Body of pancreas (tissue), 4 donors: ENCODE measurements around the gene WIPF2. TPM values are rescaled to one million over a fixed set of nuclear protein-coding genes. Genes with fewer than 3 reads are reported as not detected.

Source experiments
- ATAC-seq: fragments of 150-250 bp; one replicate; pipeline ENCODE4 v1.9.1; 2016
- DNase-seq, 4 donors: peaks; one replicate each; pipeline ENCODE4 v3.0.0-alpha.2; 2019
- H3K27ac ChIP-seq, 4 donors: fragments of 200-600 bp; sonication (generic); 1 replicate in 3 of 4; 2 replicates in 1 of 4; pipeline versions ENCODE4 v1.5.1 to v1.6.1; 2016 to 2019; ENCODE audit warnings: mild to moderate bottlenecking in 1 of 4, mixed read lengths in 1 of 4, moderate library complexity in 1 of 4
- H3K27me3 ChIP-seq, 2 donors: fragments of 200-600 bp; sonication (generic); one replicate each; pipeline ENCODE4 v1.6.0; 2016; ENCODE audit warnings: mild to moderate bottlenecking in 1 of 2
- H3K36me3 ChIP-seq, 2 donors: fragments of 200-600 bp; sonication (generic); replicated peaks in 1 of 2; 2 replicates each; pipeline ENCODE4 v1.5.1; 2016; ENCODE audit warnings: low read depth in 2 of 2; ENCODE audit not compliant: insufficient read depth in 1 of 2
- H3K4me1 ChIP-seq: fragments of 200-600 bp; sonication (generic); one replicate; pipeline ENCODE4 v1.6.0; 2016
- H3K4me3 ChIP-seq, 2 donors: fragments of 200-600 bp; sonication (generic); 1 replicate in 1 of 2; 2 replicates in 1 of 2; pipeline ENCODE4 v1.5.1; 2016 to 2019
- H3K9me3 ChIP-seq, 3 donors: fragments of 200-600 bp; sonication (generic); 1 replicate in 2 of 3; 2 replicates in 1 of 3; pipeline ENCODE4 v1.5.1; 2016
- POLR2A ChIP-seq, 3 donors: fragments of 450-650 bp; IDR thresholded peaks; one replicate each; pipeline ENCODE4 v1.6.1; 2016; ENCODE audit warnings: antibody characterized with exemption in 3 of 3, mild to moderate bottlenecking in 2 of 3
- WGBS, 2 donors: methylation state at CpG; one replicate each; pipeline ENCODE4 v1.1.5; 2017; 5-methylcytosine and 5-hydroxymethylcytosine counted together
- intact Hi-C: fragments of 100-400 bp; cut with DNase I; formaldehyde crosslinking; loops from one replicate; pipeline ENCODE4 v1.15.1; 2023
- total RNA-seq, 2 donors: library from RNA; depleted of rRNA; stranded (reverse); fragments of >200 nt; gene quantifications; one replicate each; pipeline ENCODE4 v1.1.0, GENCODE V29; 2016
- TF ChIP-seq, protein P1 (sequence below), 7 experiments: fragments of 450-650 bp in 4 of 7; fragments of 200-600 bp in 3 of 7; sonication (generic) in 3 of 7; IDR thresholded peaks; one replicate each; pipeline ENCODE4 v1.5.1; 2016 to 2019; ENCODE audit warnings: antibody characterized with exemption in 7 of 7

The WIPF2 gene
- total RNA-seq, 2 donors from 2014 or later, result 4.9 to 7.5 TPM

DNA sequence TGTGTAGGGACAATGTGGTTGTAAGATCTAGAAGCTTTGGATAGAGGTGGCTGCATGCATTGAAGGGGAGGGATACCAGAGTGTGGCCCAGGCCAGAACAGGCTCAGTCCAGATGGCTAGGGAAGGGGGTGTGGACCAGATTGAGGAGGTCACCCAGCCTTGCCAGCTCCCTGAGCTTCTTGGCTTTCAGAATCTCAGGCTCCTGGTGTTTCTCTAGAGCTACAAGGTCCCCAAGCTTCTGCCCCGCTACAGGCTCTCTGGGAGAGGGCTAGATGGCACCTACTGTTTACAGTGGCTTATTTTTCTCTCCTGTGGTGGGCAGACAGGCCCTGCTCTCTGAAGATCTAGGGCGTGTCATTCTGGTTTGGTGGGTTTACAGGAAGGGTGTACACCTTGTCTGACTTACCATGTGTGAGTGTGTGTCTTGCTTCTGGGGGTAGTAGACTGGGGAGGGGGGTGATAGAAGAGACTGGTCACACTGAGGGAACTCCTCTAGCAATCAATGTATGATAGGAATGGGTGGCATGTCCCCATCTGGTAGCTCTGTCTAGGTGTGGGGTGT lies 90.9 kb downstream of the WIPF2 start:
- DNase-seq (no peak), ATAC-seq (no peak)
- Histone ChIP-seq H3K36me3 (no peaks in the 10 kb centered on the region), H3K4me3 (no peak overlapping the region), H3K27me3 (no peaks in the 10 kb centered on the region), H3K27ac (peak overlapping the region; percentile 16 to 89 (median 76)), H3K9me3 (no peaks in the 10 kb centered on the region), H3K4me1 (peaks cover 61% of the 10 kb centered on the region)
- intact Hi-C loops, result no loop called here
- no peak for TF ChIP-seq POLR2A (IDR thresholded peaks at IDR 0.05)
- TF ChIP-seq, protein P1, sequence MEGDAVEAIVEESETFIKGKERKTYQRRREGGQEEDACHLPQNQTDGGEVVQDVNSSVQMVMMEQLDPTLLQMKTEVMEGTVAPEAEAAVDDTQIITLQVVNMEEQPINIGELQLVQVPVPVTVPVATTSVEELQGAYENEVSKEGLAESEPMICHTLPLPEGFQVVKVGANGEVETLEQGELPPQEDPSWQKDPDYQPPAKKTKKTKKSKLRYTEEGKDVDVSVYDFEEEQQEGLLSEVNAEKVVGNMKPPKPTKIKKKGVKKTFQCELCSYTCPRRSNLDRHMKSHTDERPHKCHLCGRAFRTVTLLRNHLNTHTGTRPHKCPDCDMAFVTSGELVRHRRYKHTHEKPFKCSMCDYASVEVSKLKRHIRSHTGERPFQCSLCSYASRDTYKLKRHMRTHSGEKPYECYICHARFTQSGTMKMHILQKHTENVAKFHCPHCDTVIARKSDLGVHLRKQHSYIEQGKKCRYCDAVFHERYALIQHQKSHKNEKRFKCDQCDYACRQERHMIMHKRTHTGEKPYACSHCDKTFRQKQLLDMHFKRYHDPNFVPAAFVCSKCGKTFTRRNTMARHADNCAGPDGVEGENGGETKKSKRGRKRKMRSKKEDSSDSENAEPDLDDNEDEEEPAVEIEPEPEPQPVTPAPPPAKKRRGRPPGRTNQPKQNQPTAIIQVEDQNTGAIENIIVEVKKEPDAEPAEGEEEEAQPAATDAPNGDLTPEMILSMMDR (IDR thresholded peaks at IDR 0.05), result no peak
- WGBS, 2 donors, result 68 to 80% methylated on average over 1 to 2 of the region's 2 CpGs

DNA sequence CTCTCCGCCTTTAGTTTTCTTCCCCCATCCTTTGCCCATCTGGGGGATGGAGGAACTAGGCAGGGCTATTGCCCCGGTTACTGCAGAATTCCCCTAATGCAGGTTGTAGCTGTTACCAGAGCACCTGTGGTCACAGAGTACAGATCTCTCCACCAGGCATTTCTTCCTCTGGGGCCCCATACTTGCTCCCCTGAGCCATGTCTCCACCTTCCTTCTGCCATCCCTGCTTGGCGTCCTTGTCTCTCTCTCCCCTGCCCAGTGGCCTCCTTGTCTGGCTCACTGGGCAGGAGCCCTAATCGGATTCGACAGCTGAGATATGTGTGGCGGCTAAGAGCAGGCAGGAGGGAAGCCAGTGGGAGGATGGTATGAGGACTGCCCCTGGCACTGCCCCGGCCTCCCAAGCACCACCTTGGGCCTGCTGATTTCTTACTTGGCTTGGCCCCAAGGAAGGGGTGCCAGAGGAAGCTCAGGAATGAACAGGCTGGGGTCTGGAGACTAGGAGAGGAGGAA lies 91.8 kb downstream of the WIPF2 start:
- Histone ChIP-seq H3K27ac (peak overlapping the region; percentile 41 to 89 (median 71)), H3K4me1 (peaks cover 70% of the 10 kb centered on the region), H3K9me3 (no peaks in the 10 kb centered on the region), H3K4me3 (no peak overlapping the region), H3K36me3 (no peaks in the 10 kb centered on the region), H3K27me3 (no peaks in the 10 kb centered on the region)
- TF ChIP-seq POLR2A (IDR thresholded peaks at IDR 0.05), result no peak
- TF ChIP-seq, protein P1 (IDR thresholded peaks at IDR 0.05), result no peak
- intact Hi-C loops, result no loop called here
- 34 to 48% methylated on average over 7 of the region's 7 CpGs for WGBS, 2 donors
- no peak for ATAC-seq
- DNase-seq, result peak in 1 of 4 donors; percentile 4

DNA sequence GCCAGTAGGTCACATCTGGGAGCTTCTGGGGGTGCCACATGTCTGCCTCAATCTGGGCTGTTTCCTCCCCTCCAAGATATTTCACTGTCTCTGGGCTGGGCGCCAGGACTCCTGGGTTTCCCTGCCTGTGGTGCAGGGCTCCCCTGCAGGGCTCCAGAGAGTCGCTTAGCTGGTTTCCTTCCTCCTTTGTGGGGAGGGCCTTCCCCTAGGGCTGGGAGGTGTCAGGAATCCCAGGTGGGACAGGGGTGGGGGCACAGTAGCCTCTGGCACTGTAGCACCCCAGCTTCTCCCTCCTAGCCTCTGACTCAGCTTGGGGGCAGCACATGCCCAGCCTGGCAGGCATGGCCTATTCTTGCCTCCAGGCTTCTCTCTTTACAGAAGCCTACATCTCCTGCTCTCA lies 92.5 kb downstream of the WIPF2 start:
- WGBS, 2 donors, result 37 to 50% methylated on average over 2 of the region's 2 CpGs
- peaks cover 76% of the 10 kb centered on the region for H3K4me1 ChIP-seq
- no peaks in the 10 kb centered on the region for H3K27me3 ChIP-seq
- DNase-seq, result peak in 2 of 4 donors; percentile 52 to 57
- no peaks in the 10 kb centered on the region for H3K36me3 ChIP-seq
- intact Hi-C loops, result no loop called here
- TF ChIP-seq POLR2A (IDR thresholded peaks at IDR 0.05), result no peak
- TF ChIP-seq, protein P1 (IDR thresholded peaks at IDR 0.05), result no peak
- H3K4me3 ChIP-seq, result no peak overlapping the region
- H3K27ac ChIP-seq, result peak overlapping the region; percentile 41 to 89 (median 71)
- ATAC-seq, result no peak
- no peaks in the 10 kb centered on the region for H3K9me3 ChIP-seq

DNA sequence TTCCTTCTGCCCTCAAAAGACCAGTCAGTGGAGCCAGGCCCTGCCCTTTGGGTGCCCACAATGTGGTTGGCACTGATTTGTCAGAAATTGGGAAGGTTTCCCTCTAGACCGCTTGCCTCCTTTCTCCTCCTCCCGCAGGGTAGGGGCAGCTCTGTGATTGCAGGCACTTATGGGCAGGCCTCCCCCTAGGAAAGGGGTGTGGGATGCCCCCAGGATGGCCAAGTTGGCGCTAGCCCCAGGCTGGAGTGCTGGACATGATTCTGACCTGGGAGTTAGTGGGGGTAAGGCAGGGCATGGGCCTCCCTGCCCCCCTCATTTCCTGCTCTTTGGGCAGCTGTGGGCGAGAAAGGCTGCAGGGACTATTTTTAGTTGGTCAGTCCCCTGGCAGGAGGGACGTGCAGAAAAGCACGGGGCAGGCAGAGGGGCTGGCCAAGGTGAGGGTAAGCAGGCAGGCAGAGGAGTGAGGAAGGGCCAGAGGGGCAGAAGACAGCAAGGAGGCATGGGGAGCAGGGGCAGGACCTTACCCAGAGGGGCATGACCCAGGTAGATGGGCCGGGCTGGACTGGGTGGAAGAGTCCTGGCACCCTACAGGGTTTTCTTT lies 93.1 kb downstream of the WIPF2 start:
- Histone ChIP-seq H3K36me3 (no peaks in the 10 kb centered on the region), H3K27me3 (no peaks in the 10 kb centered on the region), H3K27ac (peak overlapping the region in 3 of 4 donors; percentile 64 to 89 (median 78)), H3K4me1 (peaks cover 83% of the 10 kb centered on the region), H3K9me3 (no peaks in the 10 kb centered on the region), H3K4me3 (no peak overlapping the region)
- TF ChIP-seq, protein P1 (IDR thresholded peaks at IDR 0.05), result no peak
- no peak for TF ChIP-seq POLR2A (IDR thresholded peaks at IDR 0.05)
- DNase-seq (no peak), ATAC-seq (no peak)
- WGBS, 2 donors, result 32 to 46% methylated on average over 4 to 7 of the region's 7 CpGs
- intact Hi-C loops, result no loop called here
